SK-N-SH (cell line): Measurements from ENCODE around the gene TSHB. TPM values are rescaled to one million over a fixed set of nuclear protein-coding genes. Genes with fewer than 3 reads are reported as not detected.

Experiments
- CTCF ChIA-PET: fragments of 300-600, 350-600 bp; formaldehyde crosslinking; extraction: SDS; loops from one replicate; lab custom pipeline; 2021; lab: Yijun Ruan, JAX
- POLR2A ChIA-PET: fragments of 350-600 bp; sonication (Branson Sonifier 250); formaldehyde crosslinking; extraction: SDS; loops from one replicate; lab custom pipeline; 2020; ENCODE audit warnings: antibody characterized with exemption, inconsistent platforms; lab: Yijun Ruan, JAX
- DNase-seq: peaks from one replicate; pipeline ENCODE4 v3.0.0; 2012
- H2AFZ ChIP-seq: fragments of 200-600 bp; sonication (generic); 2 replicates; pipeline ENCODE4 v1.8.1; 2016; ENCODE audit warnings: antibody characterized with exemption, mild to moderate bottlenecking, low read depth
- H3F3A ChIP-seq: fragments of 200-600 bp; sonication (generic); replicated peaks from 2 replicates; pipeline ENCODE3; 2016; ENCODE audit warnings: antibody characterized with exemption, mild to moderate bottlenecking; ENCODE audit not compliant: insufficient read depth
- H3K27ac ChIP-seq, 2 experiments: fragments of 200-500 bp in 1 of 2; fragments of 200-600 bp in 1 of 2; sonication (Bioruptor generic) in 1 of 2; sonication (generic), shearing (Covaris generic) in 1 of 2; 2 replicates each; pipeline versions ENCODE4 v1.5.1 to v1.6.1; 2014 to 2016; ENCODE audit warnings: low read depth in 2 of 2, inconsistent platforms in 1 of 2, low read length in 1 of 2, mild to moderate bottlenecking in 1 of 2, mixed read lengths in 1 of 2
- H3K27me3 ChIP-seq: fragments of 200-600 bp; sonication (generic), shearing (Covaris generic); 2 replicates; pipeline ENCODE4 v1.6.1; 2016; ENCODE audit warnings: mixed run types; ENCODE audit not compliant: insufficient read depth
- H3K36me3 ChIP-seq, 2 experiments: fragments of 200-500 bp in 1 of 2; fragments of 200-600 bp in 1 of 2; sonication (Bioruptor generic) in 1 of 2; sonication (generic) in 1 of 2; replicated peaks in 1 of 2; 2 replicates each; pipeline versions ENCODE3 to v1.5.1; 2014 to 2016; ENCODE audit warnings: low read length in 1 of 2, mild to moderate bottlenecking in 1 of 2; ENCODE audit not compliant: insufficient read depth in 2 of 2, control insufficient read depth in 1 of 2
- H3K4me1 ChIP-seq, 2 experiments: fragments of 200-500 bp in 1 of 2; fragments of 200-600 bp in 1 of 2; sonication (Bioruptor generic) in 1 of 2; sonication (generic), shearing (Covaris generic) in 1 of 2; 2 replicates each; pipeline versions ENCODE4 v1.5.1 to v1.6.1; 2014 to 2016; ENCODE audit warnings: low read depth in 1 of 2, low read length in 1 of 2, mixed run types in 1 of 2; ENCODE audit not compliant: insufficient read depth in 2 of 2, control insufficient read depth in 1 of 2
- H3K4me2 ChIP-seq: fragments of 200-600 bp; sonication (generic), shearing (Covaris generic); 2 replicates; pipeline ENCODE4 v1.6.1; 2017; ENCODE audit warnings: mixed run types
- H3K4me3 ChIP-seq, 2 experiments: fragments of 200-500 bp in 1 of 2; fragments of 200-600 bp in 1 of 2; sonication (Bioruptor generic) in 1 of 2; sonication (generic), shearing (Covaris generic) in 1 of 2; 2 replicates each; pipeline versions ENCODE4 v1.5.1 to v1.8.1; 2014 to 2016; ENCODE audit warnings: low read depth in 2 of 2, inconsistent platforms in 1 of 2, low read length in 1 of 2, mild to moderate bottlenecking in 1 of 2, mixed read lengths in 1 of 2, moderate library complexity in 1 of 2
- H3K79me2 ChIP-seq: fragments of 200-600 bp; sonication (generic); 2 replicates; pipeline ENCODE4 v1.8.1; 2017; ENCODE audit warnings: mild to moderate bottlenecking; ENCODE audit not compliant: insufficient read depth
- H3K9ac ChIP-seq: fragments of 200-600 bp; sonication (generic); 2 replicates; pipeline ENCODE4 v1.6.1; 2017; ENCODE audit warnings: mixed run types
- H3K9me2 ChIP-seq: fragments of 200-600 bp; sonication (generic); 2 replicates; pipeline ENCODE4 v1.6.1; 2017; ENCODE audit warnings: mixed run types
- H3K9me3 ChIP-seq: fragments of 200-600 bp; sonication (generic); 2 replicates; pipeline ENCODE4 v1.6.1; 2017; ENCODE audit warnings: mixed run types, mild to moderate bottlenecking, moderate library complexity
- H4K20me1 ChIP-seq: fragments of 200-600 bp; sonication (generic); 2 replicates; pipeline ENCODE4 v1.6.1; 2017; ENCODE audit warnings: mild to moderate bottlenecking, mixed run types; ENCODE audit not compliant: insufficient read depth
- ELF1 ChIP-seq: IDR thresholded peaks from 2 replicates; pipeline ENCODE4 v1.4.0; 2012
- EP300 ChIP-seq, 2 experiments: IDR thresholded peaks; 2 replicates each; pipeline versions ENCODE4 v1.4.0 to v1.6.1; 2012; ENCODE audit warnings: borderline replicate concordance in 1 of 2, low read depth in 1 of 2, low read length in 1 of 2
- EZH2phosphoT487 ChIP-seq: fragments of 200-600 bp; sonication (generic); IDR thresholded peaks from 2 replicates; pipeline ENCODE4 v1.6.1; 2017; ENCODE audit warnings: low read depth, mixed run types, mild to moderate bottlenecking, antibody characterized with exemption, moderate library complexity, borderline replicate concordance
- FOXJ3 ChIP-seq: sonication (generic); formaldehyde crosslinking; IDR thresholded peaks from 2 replicates; pipeline ENCODE4 v1.5.1; 2020; ENCODE audit warnings: mild to moderate bottlenecking, missing genetic modification reagents
- FOXM1 ChIP-seq: IDR thresholded peaks from 2 replicates; pipeline ENCODE4 v1.4.0; 2012; ENCODE audit warnings: low read depth, mild to moderate bottlenecking
- GABPA ChIP-seq: IDR thresholded peaks from 2 replicates; pipeline ENCODE4 v1.4.0; 2012; ENCODE audit warnings: low read depth, mild to moderate bottlenecking
- JUND ChIP-seq: IDR thresholded peaks from 2 replicates; pipeline ENCODE4 v1.4.0; 2012
- MEF2A ChIP-seq: IDR thresholded peaks from 2 replicates; pipeline ENCODE4 v1.4.0; 2012; ENCODE audit warnings: low read depth, borderline replicate concordance
- MXI1 ChIP-seq: IDR thresholded peaks from 2 replicates; pipeline ENCODE4 v1.6.1; 2012; ENCODE audit warnings: mild to moderate bottlenecking, low read depth, low read length, improper control_type of control experiment
- RCOR1 ChIP-seq: fragments of 150-350 bp; IDR thresholded peaks from 2 replicates; pipeline ENCODE4 v1.6.1; 2017; ENCODE audit warnings: antibody characterized with exemption, low read length
- REST ChIP-seq: IDR thresholded peaks from 2 replicates; pipeline ENCODE4 v1.6.1; 2012; ENCODE audit warnings: mild to moderate bottlenecking, low read depth, low read length, moderate library complexity
- RFX5 ChIP-seq: IDR thresholded peaks from 2 replicates; pipeline ENCODE4 v1.6.1; 2012; ENCODE audit warnings: mild to moderate bottlenecking, improper control_type of control experiment, low read length
- SIN3A ChIP-seq: IDR thresholded peaks from 2 replicates; pipeline ENCODE4 v1.6.1; 2012; ENCODE audit warnings: low read depth, mild to moderate bottlenecking, low read length, moderate library complexity, borderline replicate concordance
- SMC3 ChIP-seq: IDR thresholded peaks from 2 replicates; pipeline ENCODE4 v1.6.1; 2012; ENCODE audit warnings: low read depth, low read length, improper control_type of control experiment
- TAF1 ChIP-seq: IDR thresholded peaks from 2 replicates; pipeline ENCODE4 v1.6.1; 2012; ENCODE audit warnings: low read depth, mild to moderate bottlenecking, low read length, moderate library complexity, borderline replicate concordance
- USF2 ChIP-seq: fragments of 150-350 bp; IDR thresholded peaks from 2 replicates; pipeline ENCODE4 v1.6.1; 2017; ENCODE audit warnings: antibody characterized with exemption, low read length, low read depth, borderline replicate concordance
- WGBS: methylation state at CpG from one replicate; pipeline ENCODE4 v1.1.6; 2017; ENCODE audit warnings: low lambda C conversion rate; 5-methylcytosine and 5-hydroxymethylcytosine counted together
- polyA plus RNA-seq, 3 experiments: library from polyadenylated mRNA; depleted of rRNA; stranded (reverse); fragments of >200 nt; gene quantifications; 2 replicates each; pipeline ENCODE4 v1.2.3, GENCODE V29; 2012
- TF ChIP-seq, protein P1 (sequence below): IDR thresholded peaks from 2 replicates; pipeline ENCODE4 v1.4.0; 2012; ENCODE audit warnings: low read depth, borderline replicate concordance
- TF ChIP-seq, protein P2 (sequence below): IDR thresholded peaks from 2 replicates; pipeline ENCODE4; 2012
- TF ChIP-seq, protein P3 (sequence below): fragments of 150-350 bp; IDR thresholded peaks from 2 replicates; pipeline ENCODE4 v1.6.1; 2016; ENCODE audit warnings: mild to moderate bottlenecking, low read depth, low read length

Gene TSHB
- polyA plus RNA-seq, 1 of the 3 experiments (the other 2 are of a cell fraction): not detected

- no peak overlapping the region for H3K27ac ChIP-seq
- no peaks in the 10 kb centered on the region; the same call in 1 of the 2 replicates for H3K27me3 ChIP-seq
- H4K20me1 ChIP-seq: no peaks in the 10 kb centered on the region
- no peaks in the 10 kb centered on the region for H3K36me3 ChIP-seq
- H3K9me3 ChIP-seq: no peaks in the 10 kb centered on the region
- CTCF ChIA-PET: interaction anchor here (1.8 kb wide), 1 partner anchor 22 kb away, joined by 5 read pairs; no protein-coding TSS in a partner anchor
- TF ChIP-seq FOXM1 (no peak), JUND (no peak), MEF2A (no peak)
- TF ChIP-seq, all 33 proteins: peak for 0
- 60% methylated on average over 9 of the region's 11 CpGs for WGBS
- H3K4me3 ChIP-seq: no peak overlapping the region
- H3K9ac ChIP-seq: no peak overlapping the region
- POLR2A ChIA-PET: no interaction called here
- H3K79me2 ChIP-seq: no peaks in the 10 kb centered on the region
- no peaks in the 10 kb centered on the region for H3F3A ChIP-seq
- peaks cover 0 to 6% of the 10 kb centered on the region in 2 experiments; a peak in 2 of 4 replicates for H3K4me1 ChIP-seq
- H2AFZ ChIP-seq: no peak overlapping the region
- H3K4me2 ChIP-seq: no peak overlapping the region
- DNase-seq: no peak
- no peaks in the 10 kb centered on the region for H3K9me2 ChIP-seq
Observed at GRCh38 chr1:115074839-115075534, 45.4 kb downstream of the TSHB start.

DNA sequence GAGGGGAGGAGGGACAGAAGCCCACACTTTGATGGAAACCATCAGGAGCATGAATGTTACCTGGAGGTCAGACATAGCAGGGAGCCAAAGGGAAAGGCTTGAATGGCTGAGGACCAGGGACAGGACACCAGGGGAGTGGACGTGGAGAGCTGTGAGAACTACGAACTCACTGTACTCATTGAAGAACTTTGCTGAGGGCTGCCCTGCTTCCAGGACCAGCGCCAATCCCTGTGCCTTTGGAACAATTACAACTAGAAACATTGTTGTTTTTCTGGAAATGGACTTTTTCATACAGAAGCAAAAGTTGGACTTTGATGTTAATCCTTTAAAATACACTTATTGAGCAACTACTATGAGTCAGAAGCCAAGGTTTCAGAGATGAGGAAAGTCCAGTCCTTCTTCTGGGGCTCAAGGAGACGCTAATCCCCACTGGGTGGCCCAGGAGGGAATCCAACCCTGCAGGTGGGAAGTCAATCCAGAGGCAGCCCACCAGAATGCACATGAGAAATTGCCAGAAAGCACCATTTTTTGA is 46.8 kb downstream of the TSHB start:
- H3K9me3 ChIP-seq: no peaks in the 10 kb centered on the region
- H3K9ac ChIP-seq: no peak overlapping the region
- H3K4me3 ChIP-seq: no peak overlapping the region
- no peak overlapping the region for H3K27ac ChIP-seq
- H3K36me3 ChIP-seq: no peaks in the 10 kb centered on the region
- 80% methylated on average over 4 of the region's 4 CpGs for WGBS
- H3K27me3 ChIP-seq: no peaks in the 10 kb centered on the region; the same call in 1 of the 2 replicates
- no peak overlapping the region for H2AFZ ChIP-seq
- no peak for DNase-seq
- H3K9me2 ChIP-seq: no peaks in the 10 kb centered on the region
- H3K4me2 ChIP-seq: no peak overlapping the region
- POLR2A ChIA-PET: no interaction called here
- no peaks in the 10 kb centered on the region for H3K79me2 ChIP-seq
- CTCF ChIA-PET: no interaction called here
- H3K4me1 ChIP-seq: peaks cover 0 to 6% of the 10 kb centered on the region in 2 experiments; a peak in 2 of 4 replicates
- no peaks in the 10 kb centered on the region for H3F3A ChIP-seq
- no peaks in the 10 kb centered on the region for H4K20me1 ChIP-seq
- TF ChIP-seq SIN3A (no peak), FOXJ3 (no peak), SMC3 (no peak), ELF1 (no peak), MEF2A (no peak), RFX5 (no peak), MXI1 (no peak), USF2 (no peak), EP300 (IDR thresholded peaks at IDR 0.05; ENCODE audit: borderline replicate concordance in 1 of 2, low read depth in 1 of 2, low read length in 1 of 2) (no peak), TAF1 (no peak), GABPA (no peak), JUND (no peak), EZH2phosphoT487 (no peak), REST (no peak), FOXM1 (no peak), RCOR1 (no peak)
- TF ChIP-seq, protein P1, sequence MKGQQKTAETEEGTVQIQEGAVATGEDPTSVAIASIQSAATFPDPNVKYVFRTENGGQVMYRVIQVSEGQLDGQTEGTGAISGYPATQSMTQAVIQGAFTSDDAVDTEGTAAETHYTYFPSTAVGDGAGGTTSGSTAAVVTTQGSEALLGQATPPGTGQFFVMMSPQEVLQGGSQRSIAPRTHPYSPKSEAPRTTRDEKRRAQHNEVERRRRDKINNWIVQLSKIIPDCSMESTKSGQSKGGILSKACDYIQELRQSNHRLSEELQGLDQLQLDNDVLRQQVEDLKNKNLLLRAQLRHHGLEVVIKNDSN: no peak
- TF ChIP-seq, protein P2, sequence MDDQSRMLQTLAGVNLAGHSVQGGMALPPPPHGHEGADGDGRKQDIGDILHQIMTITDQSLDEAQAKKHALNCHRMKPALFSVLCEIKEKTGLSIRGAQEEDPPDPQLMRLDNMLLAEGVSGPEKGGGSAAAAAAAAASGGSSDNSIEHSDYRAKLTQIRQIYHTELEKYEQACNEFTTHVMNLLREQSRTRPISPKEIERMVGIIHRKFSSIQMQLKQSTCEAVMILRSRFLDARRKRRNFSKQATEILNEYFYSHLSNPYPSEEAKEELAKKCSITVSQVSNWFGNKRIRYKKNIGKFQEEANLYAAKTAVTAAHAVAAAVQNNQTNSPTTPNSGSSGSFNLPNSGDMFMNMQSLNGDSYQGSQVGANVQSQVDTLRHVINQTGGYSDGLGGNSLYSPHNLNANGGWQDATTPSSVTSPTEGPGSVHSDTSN: no peak
- TF ChIP-seq, protein P3, sequence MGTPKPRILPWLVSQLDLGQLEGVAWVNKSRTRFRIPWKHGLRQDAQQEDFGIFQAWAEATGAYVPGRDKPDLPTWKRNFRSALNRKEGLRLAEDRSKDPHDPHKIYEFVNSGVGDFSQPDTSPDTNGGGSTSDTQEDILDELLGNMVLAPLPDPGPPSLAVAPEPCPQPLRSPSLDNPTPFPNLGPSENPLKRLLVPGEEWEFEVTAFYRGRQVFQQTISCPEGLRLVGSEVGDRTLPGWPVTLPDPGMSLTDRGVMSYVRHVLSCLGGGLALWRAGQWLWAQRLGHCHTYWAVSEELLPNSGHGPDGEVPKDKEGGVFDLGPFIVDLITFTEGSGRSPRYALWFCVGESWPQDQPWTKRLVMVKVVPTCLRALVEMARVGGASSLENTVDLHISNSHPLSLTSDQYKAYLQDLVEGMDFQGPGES: no peak
